MM.1S (cell line): ENCODE data around the gene IPCEF1.

Experiments
- EZH2 ChIP-seq: fragments of 300-600 bp; sonication (generic); optimal IDR thresholded peaks from 2 replicates; pipeline ENCODE3; 2017; ENCODE audit warnings: low read depth, mild to moderate bottlenecking, antibody characterized with exemption, low read length, mixed read lengths
- EZH2phosphoT487 ChIP-seq: fragments of 300-600 bp; sonication (generic); IDR thresholded peaks from 2 replicates; pipeline ENCODE4 v1.6.1; 2018; ENCODE audit warnings: antibody characterized with exemption, low read length
- TF ChIP-seq, protein P1 (sequence below): fragments of 300-600 bp; sonication (generic); IDR thresholded peaks from 2 replicates; pipeline ENCODE4 v1.5.1; 2016; ENCODE audit warnings: antibody characterized with exemption, low read length, mixed read lengths

- TF ChIP-seq, protein P1, sequence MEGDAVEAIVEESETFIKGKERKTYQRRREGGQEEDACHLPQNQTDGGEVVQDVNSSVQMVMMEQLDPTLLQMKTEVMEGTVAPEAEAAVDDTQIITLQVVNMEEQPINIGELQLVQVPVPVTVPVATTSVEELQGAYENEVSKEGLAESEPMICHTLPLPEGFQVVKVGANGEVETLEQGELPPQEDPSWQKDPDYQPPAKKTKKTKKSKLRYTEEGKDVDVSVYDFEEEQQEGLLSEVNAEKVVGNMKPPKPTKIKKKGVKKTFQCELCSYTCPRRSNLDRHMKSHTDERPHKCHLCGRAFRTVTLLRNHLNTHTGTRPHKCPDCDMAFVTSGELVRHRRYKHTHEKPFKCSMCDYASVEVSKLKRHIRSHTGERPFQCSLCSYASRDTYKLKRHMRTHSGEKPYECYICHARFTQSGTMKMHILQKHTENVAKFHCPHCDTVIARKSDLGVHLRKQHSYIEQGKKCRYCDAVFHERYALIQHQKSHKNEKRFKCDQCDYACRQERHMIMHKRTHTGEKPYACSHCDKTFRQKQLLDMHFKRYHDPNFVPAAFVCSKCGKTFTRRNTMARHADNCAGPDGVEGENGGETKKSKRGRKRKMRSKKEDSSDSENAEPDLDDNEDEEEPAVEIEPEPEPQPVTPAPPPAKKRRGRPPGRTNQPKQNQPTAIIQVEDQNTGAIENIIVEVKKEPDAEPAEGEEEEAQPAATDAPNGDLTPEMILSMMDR, result no peak
- TF ChIP-seq EZH2 (no peak), EZH2phosphoT487 (no peak)
These were observed 27.6 kb upstream of the IPCEF1 start for GRCh38 chr6:154384191-154384590.
